ENCODE data around the gene ITIH1.

ITIH1 gene

DNA sequence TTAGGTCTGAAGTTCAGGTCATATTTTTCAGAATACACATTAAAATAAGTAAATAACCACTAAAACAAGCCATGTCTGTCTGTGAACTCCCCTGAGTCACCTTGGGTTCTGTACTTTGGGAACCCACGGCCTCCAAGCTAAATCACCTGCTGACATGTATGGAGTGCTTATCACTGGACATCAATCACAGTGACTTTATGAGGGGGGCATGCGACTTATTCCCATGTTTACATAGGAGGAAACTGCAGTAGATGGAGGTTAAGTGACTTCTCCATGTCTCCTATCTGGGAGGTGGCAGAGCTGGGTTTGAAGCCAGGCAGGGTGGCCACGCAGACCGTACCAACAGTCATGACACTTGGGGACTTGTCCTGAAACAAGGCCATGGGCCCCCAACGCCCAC, 45.0 kb downstream of the ITIH1 start:
- TF ChIP-seq, protein P1, sequence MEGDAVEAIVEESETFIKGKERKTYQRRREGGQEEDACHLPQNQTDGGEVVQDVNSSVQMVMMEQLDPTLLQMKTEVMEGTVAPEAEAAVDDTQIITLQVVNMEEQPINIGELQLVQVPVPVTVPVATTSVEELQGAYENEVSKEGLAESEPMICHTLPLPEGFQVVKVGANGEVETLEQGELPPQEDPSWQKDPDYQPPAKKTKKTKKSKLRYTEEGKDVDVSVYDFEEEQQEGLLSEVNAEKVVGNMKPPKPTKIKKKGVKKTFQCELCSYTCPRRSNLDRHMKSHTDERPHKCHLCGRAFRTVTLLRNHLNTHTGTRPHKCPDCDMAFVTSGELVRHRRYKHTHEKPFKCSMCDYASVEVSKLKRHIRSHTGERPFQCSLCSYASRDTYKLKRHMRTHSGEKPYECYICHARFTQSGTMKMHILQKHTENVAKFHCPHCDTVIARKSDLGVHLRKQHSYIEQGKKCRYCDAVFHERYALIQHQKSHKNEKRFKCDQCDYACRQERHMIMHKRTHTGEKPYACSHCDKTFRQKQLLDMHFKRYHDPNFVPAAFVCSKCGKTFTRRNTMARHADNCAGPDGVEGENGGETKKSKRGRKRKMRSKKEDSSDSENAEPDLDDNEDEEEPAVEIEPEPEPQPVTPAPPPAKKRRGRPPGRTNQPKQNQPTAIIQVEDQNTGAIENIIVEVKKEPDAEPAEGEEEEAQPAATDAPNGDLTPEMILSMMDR (conservative IDR thresholded peaks at IDR 0.05; ENCODE audit: control insufficient read depth, insufficient read depth, low read depth, low read length) = no peak
- no peak overlapping the region for H3K4me3 ChIP-seq (ENCODE audit: control insufficient read depth, low read depth, low read length)
- DNase-seq (ENCODE audit: low read depth) = no peak

DNA sequence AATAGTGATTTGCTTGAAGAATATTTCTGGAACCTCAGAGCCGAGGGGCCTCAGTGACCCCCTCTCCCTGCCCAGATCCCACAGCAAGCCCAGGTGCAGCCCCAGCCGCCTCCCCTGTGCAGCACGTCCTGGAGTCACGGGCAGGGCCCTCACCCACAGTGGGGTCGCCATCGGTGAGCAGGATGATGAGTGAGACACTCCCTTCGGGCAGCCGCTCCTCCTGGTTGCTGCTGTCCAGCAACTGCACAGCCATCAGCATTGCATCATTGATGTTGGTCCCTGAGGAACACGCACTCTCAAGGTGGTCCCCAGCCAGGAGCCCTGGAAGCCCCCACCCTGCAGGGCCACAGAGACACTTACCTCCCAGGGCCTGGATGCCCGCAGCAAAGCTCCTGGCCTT, 46.6 kb downstream of the ITIH1 start:
- no peak for DNase-seq (ENCODE audit: low read depth)
- no peak overlapping the region for H3K4me3 ChIP-seq (ENCODE audit: control insufficient read depth, low read depth, low read length)
- TF ChIP-seq, protein P1 (conservative IDR thresholded peaks at IDR 0.05; ENCODE audit: control insufficient read depth, insufficient read depth, low read depth, low read length) = no peak

DNA sequence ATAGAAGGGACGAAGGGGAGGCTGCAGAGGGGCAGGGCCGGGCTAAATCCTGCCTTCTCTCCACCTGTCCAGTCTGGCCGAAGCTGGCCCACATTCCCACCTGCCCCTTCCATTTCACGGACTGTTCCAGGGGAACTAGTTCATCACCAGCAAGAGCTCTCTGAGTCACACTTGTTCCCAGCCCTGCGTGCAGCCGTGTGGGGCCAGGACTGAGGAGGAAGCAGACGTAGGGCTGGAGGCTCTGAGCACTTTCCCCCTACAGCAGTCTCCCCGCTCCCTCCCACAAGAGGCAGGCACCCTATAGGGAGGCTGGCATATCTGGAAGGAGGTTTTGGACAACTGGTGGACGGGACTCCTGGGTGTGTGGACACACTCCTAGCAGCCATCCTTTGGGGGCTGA, 50.0 kb downstream of the ITIH1 start:
- no peak overlapping the region for H3K4me3 ChIP-seq (ENCODE audit: control insufficient read depth, low read depth, low read length)
- TF ChIP-seq, protein P1 (conservative IDR thresholded peaks at IDR 0.05; ENCODE audit: control insufficient read depth, insufficient read depth, low read depth, low read length) = no peak
- peak; percentile 17 for DNase-seq (ENCODE audit: low read depth)

DNA sequence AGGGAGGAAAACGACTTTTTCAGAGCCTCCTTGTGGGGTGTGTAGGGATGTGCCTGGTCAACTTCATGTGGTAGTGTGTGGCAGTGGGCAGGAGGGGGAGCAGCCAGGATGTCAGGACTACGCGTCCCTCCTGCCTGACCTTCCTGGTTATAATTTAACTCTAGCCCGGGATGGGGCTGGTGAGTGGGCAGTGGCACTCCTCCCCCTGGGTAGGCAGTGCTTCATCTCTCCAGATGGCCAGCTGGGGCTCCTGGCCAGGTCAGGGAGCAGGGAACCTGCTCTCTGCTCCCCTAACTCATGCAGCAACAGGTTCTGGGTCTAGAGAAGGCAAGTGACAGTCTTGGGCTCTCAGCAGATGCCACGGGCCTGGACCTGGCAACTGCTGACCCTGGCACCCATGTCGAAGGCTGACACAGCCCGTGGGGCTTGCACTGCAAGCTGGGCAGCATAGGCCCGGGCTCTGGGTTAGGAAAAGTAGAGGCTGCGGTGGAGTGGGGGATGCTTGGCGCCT, 50.5 kb downstream of the ITIH1 start:
- no peak for DNase-seq (ENCODE audit: low read depth)
- TF ChIP-seq, protein P1 (conservative IDR thresholded peaks at IDR 0.05; ENCODE audit: control insufficient read depth, insufficient read depth, low read depth, low read length) = no peak
- no peak overlapping the region for H3K4me3 ChIP-seq (ENCODE audit: control insufficient read depth, low read depth, low read length)

DNA sequence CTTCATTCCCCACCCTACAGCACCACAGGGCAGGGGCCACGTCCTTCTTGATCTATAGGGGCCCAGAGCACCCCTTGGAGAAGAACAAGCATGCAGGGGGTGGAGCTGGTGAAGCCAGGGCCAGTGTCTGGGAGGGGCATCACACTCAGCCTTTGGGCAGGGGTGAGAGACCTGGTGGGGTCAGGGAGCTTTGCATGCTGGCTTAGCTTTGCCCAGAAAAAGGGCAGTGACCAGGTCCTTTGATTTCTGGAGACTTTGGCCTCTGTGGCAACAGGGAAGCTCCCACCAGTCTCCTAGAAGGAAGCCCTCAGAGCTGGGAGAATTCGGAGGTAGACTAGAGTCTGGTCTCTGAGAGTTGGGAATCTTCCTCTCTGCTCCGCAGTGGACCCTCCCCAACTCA, 52.1 kb downstream of the ITIH1 start:
- no peak for DNase-seq (ENCODE audit: low read depth)
- TF ChIP-seq, protein P1 (conservative IDR thresholded peaks at IDR 0.05; ENCODE audit: control insufficient read depth, insufficient read depth, low read depth, low read length) = no peak
- H3K4me3 ChIP-seq (ENCODE audit: control insufficient read depth, low read depth, low read length) = no peak overlapping the region

DNA sequence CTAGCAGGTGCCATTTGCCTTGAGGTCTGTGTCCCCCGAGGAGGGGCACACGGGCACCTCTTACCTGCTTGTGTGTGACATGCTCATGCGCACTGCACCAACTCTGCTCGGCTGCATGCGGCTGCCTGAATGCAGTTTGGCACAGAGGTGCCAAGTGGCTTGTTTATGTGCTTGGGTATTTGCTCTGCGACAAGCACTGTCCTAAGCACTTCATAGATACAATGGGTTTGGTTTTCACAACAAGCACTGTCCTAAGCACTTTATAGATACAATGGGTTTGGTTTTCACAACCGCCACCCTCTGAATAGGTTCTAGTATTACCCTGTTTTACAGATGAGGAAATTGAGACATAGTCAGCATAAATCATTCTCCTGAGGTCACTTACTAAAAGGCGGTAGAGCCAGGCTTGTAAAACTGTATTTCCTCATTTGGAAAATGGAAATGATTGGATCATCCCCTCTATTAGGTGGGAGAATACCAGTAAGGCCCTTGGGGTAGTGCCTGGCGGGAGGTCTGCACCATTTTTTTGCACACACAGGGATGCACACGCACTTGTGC, 52.6 kb downstream of the ITIH1 start:
- DNase-seq (ENCODE audit: low read depth) = no peak
- TF ChIP-seq, protein P1 (conservative IDR thresholded peaks at IDR 0.05; ENCODE audit: control insufficient read depth, insufficient read depth, low read depth, low read length) = no peak
- no peak overlapping the region for H3K4me3 ChIP-seq (ENCODE audit: control insufficient read depth, low read depth, low read length)
